GM23248 (cell line): ENCODE measurements around the gene CAPNS1.

Experiments
- EZH2 ChIP-seq: fragments of 200-600 bp; sonication (generic); IDR thresholded peaks from 2 replicates; pipeline ENCODE4 v1.6.1; 2018; ENCODE audit warnings: antibody characterized with exemption, mild to moderate bottlenecking; ENCODE audit not compliant: insufficient read depth, poor library complexity, severe bottlenecking
- EZH2phosphoT487 ChIP-seq: fragments of 200-600 bp; sonication (generic); IDR thresholded peaks from 2 replicates; pipeline ENCODE4 v1.6.1; 2018; ENCODE audit warnings: antibody characterized with exemption, moderate library complexity, mild to moderate bottlenecking, low read depth; ENCODE audit not compliant: insufficient read depth

GRCh38 chr19:36136964-36137686 is 2.7 kb upstream of the CAPNS1 start:
- TF ChIP-seq EZH2 (no peak), EZH2phosphoT487 (no peak)
